GM18870 (cell line): ENCODE data around the gene ZMAT5.
A peak's percentile ranks its signal among the peaks of the same experiment; 100 is the strongest.

Experiments used
- ATAC-seq: cut with Tn5 transposase; IDR thresholded peaks from one replicate; pipeline ENCODE4 v1.9.1; 2021; ENCODE audit warnings: moderate library complexity; ENCODE audit not compliant: unreplicated experiment

The ZMAT5 gene

DNA sequence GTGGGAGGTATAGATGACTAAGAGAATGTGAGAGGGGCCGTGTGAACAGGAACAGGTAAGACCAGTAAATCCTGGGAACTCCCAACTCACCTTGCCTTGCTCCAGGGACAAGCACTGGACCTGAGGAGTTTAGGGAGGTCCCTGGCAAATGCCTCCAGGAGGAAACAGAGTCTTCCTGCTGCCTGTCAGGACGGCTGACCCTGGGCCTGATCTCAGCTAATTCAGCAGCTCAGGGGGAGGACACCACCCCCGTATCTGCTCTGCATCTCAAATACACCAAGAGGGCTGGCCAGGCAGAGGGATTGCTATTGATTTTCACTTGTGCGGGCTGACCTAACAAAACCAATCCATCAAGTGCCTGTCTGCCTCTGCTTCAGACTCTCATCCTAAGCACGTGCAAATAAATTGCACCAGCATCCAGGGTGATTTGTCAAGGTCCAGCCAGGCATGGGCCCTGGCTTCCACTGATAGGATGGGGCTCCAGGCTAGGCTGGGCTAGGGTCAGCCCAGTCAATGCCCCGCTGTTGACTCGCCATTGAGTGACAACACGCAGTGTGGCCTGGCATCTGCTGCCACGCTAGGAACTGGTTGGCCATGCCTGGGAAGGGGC lies 20.7 kb upstream of the ZMAT5 start:
- no peak for ATAC-seq

DNA sequence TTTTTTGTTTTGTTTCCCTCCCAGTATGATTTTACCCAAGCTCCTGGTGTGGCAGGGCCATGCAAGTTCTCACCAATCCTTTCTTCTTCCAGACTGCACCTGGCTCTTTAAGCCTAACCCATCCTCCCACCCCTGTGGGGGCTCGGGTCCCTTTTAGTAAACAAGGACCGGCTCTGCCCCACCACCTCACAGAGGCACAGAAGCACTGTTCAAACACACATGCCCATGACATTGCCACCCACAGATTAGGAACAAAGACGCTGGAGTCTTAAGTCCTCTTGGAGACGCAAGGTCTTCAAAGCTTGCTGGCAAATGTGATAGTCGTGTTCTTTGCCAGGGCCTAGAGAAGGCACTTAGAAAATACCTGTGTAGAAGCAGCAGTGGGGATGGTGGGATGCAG lies 19.2 kb upstream of the ZMAT5 start:
- ATAC-seq, result no peak

DNA sequence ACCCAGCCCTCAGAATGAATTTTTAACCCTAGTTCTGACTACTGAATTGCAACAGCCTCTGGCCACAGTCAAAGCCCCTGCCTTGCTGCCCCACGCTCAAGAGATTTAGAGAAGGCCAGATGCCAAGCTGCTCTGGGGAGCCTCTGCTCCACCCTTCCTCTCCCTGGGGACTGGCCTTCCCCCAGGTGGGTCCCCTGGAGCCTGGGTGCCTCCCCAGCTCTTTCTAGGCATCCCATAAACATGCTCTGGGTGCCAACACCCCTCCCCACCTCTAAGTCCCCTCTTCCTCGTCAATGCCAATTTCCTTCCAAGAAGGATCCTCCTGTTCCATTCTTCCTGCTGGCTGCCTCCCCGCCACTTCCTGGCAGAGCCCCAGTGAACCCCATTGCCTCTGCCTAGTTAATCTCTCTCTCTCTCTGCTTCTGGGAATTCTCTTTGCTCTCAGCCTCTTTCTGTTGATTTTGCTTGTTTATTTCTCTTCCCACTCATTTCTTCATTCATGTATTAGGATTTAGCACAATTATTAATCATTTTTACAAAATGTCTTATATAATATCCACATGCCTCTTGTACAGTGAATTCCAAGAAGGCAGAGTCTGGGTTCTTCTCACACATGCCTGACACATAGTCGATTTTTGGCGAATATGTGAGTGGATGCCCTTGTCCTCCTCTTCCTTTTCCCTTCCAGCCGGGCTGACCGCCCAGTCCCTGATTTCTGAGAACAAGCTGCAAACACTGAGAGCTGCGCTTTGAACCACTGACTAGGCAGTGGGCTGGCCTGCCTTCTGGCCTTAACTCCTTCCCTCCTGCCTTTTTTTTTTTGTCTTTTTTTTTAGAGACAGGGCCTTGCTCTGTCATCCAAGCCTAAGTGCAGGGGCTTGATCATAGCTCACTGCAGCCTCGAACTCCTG lies 17.9 kb upstream of the ZMAT5 start:
- no peak for ATAC-seq

GRCh38 chr22:29782061-29782845 lies 15.4 kb upstream of the ZMAT5 start:
- no peak for ATAC-seq

DNA sequence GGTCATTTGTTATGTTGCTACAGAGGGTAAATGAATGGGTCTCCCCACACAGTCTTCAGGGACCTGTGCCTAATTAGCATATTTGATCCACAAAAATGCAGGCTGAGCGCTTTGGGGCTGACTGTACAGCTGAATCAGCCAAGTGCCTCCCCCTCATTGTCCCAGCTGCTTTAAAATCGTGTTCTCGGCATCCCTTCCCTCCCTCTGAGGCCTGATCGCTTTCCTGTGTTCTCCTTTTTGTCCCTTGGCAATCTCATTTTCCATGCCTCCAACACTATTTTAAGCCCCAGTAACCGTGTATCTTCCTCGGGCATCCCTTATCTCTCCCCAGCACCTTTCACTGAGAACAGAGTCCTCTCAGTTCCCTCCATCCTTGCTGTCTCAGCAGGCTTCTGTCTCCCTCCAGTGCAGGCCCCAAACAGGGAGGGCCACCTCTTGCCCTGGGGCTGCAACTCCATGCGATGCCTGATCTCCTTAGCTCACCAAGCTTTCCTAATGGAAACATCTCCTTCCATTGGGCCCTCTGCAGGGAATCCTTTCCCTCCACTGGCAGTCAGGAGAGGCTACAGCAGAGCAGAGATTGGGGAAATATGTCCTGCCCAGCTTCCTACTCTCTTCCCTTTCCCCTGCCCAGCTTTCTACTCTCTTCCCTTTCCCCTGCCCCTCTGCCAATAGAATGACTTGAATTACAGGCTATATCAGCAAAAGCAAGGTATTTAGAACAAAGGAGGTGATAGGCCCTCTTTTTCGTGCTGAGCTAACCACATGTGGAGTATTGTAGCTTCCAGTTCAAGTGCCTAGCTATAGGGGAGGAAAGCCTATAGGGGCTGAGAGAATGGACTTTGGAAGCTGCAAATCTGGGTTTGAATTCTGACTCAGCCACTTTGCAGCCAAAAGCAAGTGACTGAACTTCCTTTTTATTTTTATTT lies 14.2 kb upstream of the ZMAT5 start:
- ATAC-seq, result no peak

GRCh38 chr22:29780220-29780619 lies 13.4 kb upstream of the ZMAT5 start:
- ATAC-seq, result no peak

DNA sequence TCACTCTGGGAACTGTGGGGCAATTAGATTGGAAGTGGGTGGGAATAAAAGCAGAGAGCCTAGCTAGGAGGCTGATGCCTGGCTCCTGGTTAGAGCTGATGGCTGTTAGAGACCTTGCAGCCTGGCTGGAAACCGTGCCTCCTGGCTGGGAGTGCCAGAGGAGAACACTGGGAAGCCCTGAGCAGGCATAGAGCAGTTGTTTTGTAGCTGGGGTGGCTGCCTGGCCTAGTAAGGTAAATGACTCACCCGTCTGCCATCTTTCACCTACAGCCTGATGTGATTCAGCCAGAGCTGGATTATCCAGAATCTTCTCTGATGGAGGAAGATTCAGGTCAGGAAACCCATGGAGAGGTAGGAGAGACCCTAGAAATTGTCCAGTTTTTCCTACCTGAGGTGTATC lies 6.4 kb upstream of the ZMAT5 start:
- ATAC-seq, result no peak

- ATAC-seq, result no peak
These were observed 5.4 kb upstream of the ZMAT5 start for GRCh38 chr22:29772170-29772641.

GRCh38 chr22:29769723-29770321 lies 3.0 kb upstream of the ZMAT5 start:
- ATAC-seq, result no peak

DNA sequence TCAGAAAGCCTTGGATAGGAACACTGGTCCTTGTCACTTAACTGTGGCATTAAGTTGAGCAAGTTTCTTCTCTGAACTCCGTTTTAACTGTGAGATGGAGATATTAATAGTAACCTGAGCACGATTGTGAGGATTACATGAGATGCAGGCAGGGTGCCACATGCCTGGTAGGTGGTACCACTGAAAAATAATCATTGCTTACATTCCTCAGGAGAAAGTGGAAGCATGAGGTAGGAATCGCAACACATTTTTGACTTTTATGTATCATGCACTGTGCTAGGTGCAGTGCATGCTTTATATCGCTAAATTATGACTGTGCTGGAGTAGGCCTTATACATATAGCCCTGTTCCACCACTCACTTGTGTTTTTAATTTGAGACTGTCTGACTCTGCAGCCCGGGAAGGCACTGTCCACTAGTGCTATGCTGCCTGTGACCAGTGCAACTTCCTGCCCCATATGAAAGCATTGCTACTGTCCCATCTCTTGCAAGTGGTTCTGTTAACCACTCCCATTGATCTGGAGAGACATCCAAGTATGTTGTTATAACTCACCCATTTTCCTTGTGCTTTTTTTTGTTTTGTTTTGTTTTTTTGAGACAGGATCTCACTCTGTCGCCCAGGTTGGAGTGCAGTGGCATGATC lies 1.4 kb upstream of the ZMAT5 start:
- no peak for ATAC-seq

DNA sequence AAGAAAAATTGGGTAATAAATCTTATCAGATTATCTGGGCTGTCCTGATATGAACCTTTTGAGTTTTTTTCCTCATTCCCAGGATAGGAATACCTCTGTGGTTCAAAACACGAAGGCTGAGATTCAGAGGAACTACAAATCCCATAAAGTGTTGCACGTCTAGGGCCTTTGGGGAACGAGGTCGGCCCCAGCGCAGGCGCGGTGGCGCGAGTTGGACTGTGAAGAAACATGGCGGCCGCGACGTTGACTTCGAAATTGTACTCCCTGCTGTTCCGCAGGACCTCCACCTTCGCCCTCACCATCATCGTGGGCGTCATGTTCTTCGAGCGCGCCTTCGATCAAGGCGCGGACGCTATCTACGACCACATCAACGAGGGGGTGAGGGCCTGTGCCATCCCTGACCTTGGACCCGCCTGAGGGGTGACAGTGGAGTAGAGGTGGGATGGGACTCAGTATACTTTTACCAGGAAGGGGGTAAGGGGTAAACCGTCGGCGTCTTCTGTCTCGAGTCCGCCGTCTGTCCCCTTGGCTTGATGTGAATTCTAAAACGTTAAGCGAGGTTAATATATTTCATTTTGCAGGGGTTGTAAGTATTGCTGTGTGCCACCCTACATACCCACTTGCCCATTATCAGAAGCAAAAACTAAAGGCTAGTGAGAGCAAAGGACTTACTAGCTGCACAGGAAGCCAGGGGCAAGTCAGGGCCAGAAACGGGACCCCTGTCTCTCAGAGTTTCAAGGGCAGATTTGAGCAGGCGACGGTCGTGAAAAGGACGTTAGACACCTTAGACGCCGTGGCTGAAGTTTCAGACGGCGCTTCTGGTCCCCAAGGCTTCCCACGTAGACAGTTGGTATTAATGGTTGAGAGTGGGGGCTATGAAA lies 604 bp upstream of the ZMAT5 start, which contains the start of gene UQCR10:
Gene UQCR10, plus strand, starts transcription at position 199 of the 881 bp plus-strand sequence. Its CDS starts 30 bp downstream, at position 229.
- peak; percentile 53 for ATAC-seq

DNA sequence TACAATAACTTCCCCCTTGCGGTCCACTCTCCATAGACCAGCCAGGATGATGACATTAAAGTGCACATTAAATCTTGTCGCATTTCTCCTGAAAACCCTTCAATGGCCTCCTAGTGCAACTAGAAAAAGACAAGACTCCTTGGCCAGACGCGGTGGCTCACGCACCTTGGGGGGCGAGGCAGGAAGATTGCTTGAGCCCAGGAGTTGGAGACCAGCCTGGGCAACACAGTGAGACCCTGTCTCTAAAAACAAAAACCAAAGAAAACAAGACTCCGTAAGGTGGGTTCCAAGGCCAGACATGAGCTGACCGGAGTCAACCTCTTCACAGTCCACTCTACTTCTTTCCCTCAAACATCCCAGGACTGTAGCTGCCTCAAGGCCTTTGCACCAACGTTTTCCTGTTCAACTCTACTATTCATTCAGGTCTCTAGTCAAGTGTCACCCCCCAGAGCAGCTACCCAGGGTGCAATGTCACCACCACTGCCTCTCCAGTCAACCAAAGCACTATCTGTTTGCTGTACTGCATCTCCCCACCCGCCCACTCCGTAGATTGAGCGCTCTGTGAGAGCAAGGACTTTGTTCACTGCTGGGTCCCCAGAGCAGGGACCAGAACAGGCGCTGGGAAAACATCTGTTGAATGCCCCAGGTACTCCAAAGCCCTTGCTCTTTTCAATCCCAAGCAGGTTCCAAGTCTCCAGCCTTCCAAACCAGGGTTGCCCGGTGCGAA lies 739 bp downstream of the ZMAT5 start:
- peak; percentile 8 for ATAC-seq

- ATAC-seq, result no peak
These were observed 4.5 kb downstream of the ZMAT5 start for GRCh38 chr22:29762263-29762662.

DNA sequence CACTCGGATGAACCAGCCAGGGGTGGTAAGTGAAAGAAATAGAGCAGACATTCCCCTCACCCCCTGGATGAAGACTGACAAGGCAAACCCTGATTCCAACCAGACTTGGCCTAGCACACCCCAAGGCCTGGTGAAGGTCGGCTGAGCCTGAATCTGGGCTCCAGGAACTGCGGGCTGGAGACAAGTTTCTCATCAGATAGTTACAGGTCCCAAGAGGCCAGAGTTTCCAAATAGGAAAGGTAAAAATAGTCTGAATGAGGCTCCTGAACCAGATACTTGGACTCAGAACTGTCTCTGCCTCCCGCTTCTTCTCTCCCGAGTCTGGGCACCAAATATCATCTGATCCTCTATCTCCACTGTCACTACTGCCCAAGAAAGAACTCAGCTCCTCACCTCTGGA lies 7.8 kb downstream of the ZMAT5 start:
- no peak for ATAC-seq

DNA sequence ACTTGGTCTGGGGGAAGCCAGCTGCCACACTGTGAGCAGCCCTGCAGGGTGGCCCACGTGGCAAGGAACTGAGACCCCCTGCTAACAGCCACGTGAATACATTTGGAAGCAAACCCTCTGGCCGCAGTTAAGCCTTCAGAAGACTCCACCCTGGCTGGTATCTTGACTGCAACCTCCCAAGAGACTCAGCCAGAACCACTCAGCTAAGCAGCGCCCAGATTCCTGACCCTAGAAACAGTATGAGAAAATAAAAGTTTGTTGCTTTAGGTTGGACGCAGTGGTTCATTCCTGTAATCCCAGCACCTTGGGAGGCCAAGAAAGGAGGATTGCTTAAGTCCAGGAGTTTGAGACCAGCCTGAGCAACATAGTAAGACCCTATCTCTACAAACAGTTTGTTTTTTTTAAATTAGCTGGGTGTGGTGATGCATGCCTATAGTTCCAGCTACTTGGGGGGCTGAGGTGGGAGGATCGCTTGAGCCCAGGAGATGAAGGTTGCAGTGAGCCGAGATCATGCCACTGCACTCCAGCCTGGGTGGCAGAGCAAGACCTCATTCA lies 8.7 kb downstream of the ZMAT5 start:
- no peak for ATAC-seq

DNA sequence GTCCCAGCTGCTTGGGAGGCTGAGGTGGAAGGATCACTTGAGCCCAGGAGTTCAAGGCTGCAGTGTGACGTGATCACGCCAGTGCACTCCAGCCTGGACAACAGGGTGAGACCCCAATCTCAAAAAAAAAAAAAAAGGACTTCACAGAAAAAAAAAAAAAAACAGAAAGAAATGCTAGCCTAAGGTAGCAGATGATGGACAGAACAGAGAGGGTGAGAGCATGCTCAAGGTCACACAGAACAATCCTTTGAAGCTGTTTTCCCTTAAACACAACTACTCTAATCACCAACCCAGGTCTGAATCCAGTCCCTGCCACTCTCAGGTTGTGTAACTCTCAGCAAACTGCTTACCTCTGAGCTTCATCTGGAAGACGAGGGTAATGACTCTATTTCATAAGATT lies 9.7 kb downstream of the ZMAT5 start:
- no peak for ATAC-seq

- no peak for ATAC-seq
These were observed 10.5 kb downstream of the ZMAT5 start for GRCh38 chr22:29756341-29756740.
